ENCODE data around the gene SUGCT.

Gene SUGCT

DNA sequence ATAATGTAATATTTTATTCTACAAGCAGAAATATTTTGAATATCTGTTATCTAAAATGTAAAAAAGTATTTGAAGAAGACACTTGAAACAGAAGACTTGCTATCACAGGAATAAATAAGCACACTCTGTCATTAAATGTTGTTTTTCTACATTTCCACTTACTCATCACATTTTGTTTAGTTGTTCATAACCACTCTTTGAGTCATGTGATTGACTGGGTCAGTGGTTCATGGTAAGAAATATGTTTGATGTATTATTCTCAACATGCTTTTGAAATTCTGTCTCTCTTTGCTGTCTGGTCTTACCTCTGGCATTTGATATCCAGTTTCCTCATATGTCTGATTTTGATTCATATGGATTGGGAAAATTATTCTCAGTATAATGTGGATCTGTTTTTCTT lies 171.8 kb downstream of the SUGCT start:
- H3K4me3 ChIP-seq (ENCODE audit: low read depth, low read length): no peak overlapping the region
- H3K9me3 ChIP-seq (ENCODE audit: control insufficient read depth, insufficient read depth, low read depth, low read length): no peaks in the 10 kb centered on the region
- H3K36me3 ChIP-seq (ENCODE audit: control insufficient read depth in 2 of 2, insufficient read depth in 1 of 2, low read length in 2 of 2): no peaks in the 10 kb centered on the region
- H3K4me1 ChIP-seq (ENCODE audit: control insufficient read depth, insufficient read depth, low read length): peaks cover 5% of the 10 kb centered on the region; the same call in 1 of the 2 replicates
- TF ChIP-seq, protein P1, sequence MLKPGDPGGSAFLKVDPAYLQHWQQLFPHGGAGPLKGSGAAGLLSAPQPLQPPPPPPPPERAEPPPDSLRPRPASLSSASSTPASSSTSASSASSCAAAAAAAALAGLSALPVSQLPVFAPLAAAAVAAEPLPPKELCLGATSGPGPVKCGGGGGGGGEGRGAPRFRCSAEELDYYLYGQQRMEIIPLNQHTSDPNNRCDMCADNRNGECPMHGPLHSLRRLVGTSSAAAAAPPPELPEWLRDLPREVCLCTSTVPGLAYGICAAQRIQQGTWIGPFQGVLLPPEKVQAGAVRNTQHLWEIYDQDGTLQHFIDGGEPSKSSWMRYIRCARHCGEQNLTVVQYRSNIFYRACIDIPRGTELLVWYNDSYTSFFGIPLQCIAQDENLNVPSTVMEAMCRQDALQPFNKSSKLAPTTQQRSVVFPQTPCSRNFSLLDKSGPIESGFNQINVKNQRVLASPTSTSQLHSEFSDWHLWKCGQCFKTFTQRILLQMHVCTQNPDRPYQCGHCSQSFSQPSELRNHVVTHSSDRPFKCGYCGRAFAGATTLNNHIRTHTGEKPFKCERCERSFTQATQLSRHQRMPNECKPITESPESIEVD (tag by site-specific recombination; IDR thresholded peaks at IDR 0.05): 0 out of 2 replicates have a peak, but pooled peaks have one; percentile 16
- TF ChIP-seq ZNF510 (tag by site-specific recombination; IDR thresholded peaks at IDR 0.05; ENCODE audit: insufficient replicate concordance): no peak
- TF ChIP-seq ZNF624 (tag by site-specific recombination; IDR thresholded peaks at IDR 0.05): no peak
- TF ChIP-seq, protein P2, sequence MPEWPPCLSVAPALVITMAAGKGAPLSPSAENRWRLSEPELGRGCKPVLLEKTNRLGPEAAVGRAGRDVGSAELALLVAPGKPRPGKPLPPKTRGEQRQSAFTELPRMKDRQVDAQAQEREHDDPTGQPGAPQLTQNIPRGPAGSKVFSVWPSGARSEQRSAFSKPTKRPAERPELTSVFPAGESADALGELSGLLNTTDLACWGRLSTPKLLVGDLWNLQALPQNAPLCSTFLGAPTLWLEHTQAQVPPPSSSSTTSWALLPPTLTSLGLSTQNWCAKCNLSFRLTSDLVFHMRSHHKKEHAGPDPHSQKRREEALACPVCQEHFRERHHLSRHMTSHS (tag by site-specific recombination; IDR thresholded peaks at IDR 0.05): no peak
- no peak for TF ChIP-seq ZNF138 (tag by site-specific recombination; IDR thresholded peaks at IDR 0.05; ENCODE audit: borderline replicate concordance)
- no peak for TF ChIP-seq SCRT2 (tag by site-specific recombination; IDR thresholded peaks at IDR 0.05)
- CTCF ChIA-PET: interaction anchor here (1.0 kb wide), 1 partner anchor 74 kb away, joined by 4 read pairs; no protein-coding TSS in a partner anchor
- H3K27ac ChIP-seq (ENCODE audit: extremely low read depth, low read depth, low read length): no peak overlapping the region
- POLR2A ChIA-PET: no interaction called here

DNA sequence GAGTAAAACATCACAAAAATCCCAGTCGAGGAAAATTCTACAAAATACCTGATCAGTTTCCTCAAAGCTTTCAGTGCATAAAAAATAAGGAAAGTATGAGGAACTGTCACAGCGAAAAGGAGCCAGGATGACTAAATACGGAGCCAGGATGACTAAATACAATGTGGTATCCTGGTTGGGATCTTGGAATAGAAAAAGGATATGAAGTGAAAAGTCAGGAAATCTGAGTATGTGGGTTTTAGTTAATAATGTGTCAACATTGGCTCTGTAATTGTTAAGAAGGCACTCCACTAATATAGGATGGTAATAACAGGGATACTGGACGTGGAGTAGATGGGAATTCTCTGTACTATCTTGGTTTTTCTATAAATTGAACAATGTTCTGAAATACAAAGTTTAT lies 175.5 kb downstream of the SUGCT start:
- no peaks in the 10 kb centered on the region for H3K36me3 ChIP-seq (ENCODE audit: control insufficient read depth in 2 of 2, insufficient read depth in 1 of 2, low read length in 2 of 2)
- no peak overlapping the region for H3K4me3 ChIP-seq (ENCODE audit: low read depth, low read length)
- H3K9me3 ChIP-seq (ENCODE audit: control insufficient read depth, insufficient read depth, low read depth, low read length): no peaks in the 10 kb centered on the region
- H3K4me1 ChIP-seq (ENCODE audit: control insufficient read depth, insufficient read depth, low read length): peaks cover 5% of the 10 kb centered on the region; the same call in 1 of the 2 replicates
- CTCF ChIA-PET: no interaction called here
- POLR2A ChIA-PET: no interaction called here
- H3K27ac ChIP-seq (ENCODE audit: extremely low read depth, low read depth, low read length): no peak overlapping the region
- TF ChIP-seq, protein P3, sequence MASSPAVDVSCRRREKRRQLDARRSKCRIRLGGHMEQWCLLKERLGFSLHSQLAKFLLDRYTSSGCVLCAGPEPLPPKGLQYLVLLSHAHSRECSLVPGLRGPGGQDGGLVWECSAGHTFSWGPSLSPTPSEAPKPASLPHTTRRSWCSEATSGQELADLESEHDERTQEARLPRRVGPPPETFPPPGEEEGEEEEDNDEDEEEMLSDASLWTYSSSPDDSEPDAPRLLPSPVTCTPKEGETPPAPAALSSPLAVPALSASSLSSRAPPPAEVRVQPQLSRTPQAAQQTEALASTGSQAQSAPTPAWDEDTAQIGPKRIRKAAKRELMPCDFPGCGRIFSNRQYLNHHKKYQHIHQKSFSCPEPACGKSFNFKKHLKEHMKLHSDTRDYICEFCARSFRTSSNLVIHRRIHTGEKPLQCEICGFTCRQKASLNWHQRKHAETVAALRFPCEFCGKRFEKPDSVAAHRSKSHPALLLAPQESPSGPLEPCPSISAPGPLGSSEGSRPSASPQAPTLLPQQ (tag by site-specific recombination; IDR thresholded peaks at IDR 0.05): no peak
- TF ChIP-seq BCL11B (tag by site-specific recombination; IDR thresholded peaks at IDR 0.05; ENCODE audit: low read depth) (no peak), ZNF140 (tag by site-specific recombination; IDR thresholded peaks at IDR 0.05) (no peak), ZNF677 (tag by site-specific recombination; IDR thresholded peaks at IDR 0.05) (no peak), ZNF292 (tag by site-specific recombination; IDR thresholded peaks at IDR 0.05; ENCODE audit: borderline replicate concordance, low read depth) (no peak), SP7 (tag by site-specific recombination; IDR thresholded peaks at IDR 0.05) (no peak), ZNF2 (tag by site-specific recombination; IDR thresholded peaks at IDR 0.05) (no peak), ZNF626 (tag by site-specific recombination; IDR thresholded peaks at IDR 0.05) (no peak), OVOL3 (tag by site-specific recombination; IDR thresholded peaks at IDR 0.05) (no peak), ZNF302 (tag by site-specific recombination; IDR thresholded peaks at IDR 0.05; ENCODE audit: low read depth) (no peak), ZEB2 (tag by site-specific recombination; IDR thresholded peaks at IDR 0.05) (no peak)
- TF ChIP-seq, protein P4, sequence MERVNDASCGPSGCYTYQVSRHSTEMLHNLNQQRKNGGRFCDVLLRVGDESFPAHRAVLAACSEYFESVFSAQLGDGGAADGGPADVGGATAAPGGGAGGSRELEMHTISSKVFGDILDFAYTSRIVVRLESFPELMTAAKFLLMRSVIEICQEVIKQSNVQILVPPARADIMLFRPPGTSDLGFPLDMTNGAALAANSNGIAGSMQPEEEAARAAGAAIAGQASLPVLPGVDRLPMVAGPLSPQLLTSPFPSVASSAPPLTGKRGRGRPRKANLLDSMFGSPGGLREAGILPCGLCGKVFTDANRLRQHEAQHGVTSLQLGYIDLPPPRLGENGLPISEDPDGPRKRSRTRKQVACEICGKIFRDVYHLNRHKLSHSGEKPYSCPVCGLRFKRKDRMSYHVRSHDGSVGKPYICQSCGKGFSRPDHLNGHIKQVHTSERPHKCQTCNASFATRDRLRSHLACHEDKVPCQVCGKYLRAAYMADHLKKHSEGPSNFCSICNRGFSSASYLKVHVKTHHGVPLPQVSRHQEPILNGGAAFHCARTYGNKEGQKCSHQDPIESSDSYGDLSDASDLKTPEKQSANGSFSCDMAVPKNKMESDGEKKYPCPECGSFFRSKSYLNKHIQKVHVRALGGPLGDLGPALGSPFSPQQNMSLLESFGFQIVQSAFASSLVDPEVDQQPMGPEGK (tag by site-specific recombination; IDR thresholded peaks at IDR 0.05): no peak
- TF ChIP-seq, protein P5, sequence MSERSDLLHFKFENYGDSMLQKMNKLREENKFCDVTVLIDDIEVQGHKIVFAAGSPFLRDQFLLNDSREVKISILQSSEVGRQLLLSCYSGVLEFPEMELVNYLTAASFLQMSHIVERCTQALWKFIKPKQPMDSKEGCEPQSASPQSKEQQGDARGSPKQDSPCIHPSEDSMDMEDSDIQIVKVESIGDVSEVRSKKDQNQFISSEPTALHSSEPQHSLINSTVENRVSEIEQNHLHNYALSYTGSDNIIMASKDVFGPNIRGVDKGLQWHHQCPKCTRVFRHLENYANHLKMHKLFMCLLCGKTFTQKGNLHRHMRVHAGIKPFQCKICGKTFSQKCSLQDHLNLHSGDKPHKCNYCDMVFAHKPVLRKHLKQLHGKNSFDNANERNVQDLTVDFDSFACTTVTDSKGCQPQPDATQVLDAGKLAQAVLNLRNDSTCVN (tag by site-specific recombination; optimal IDR thresholded peaks at IDR 0.05): no peak
- TF ChIP-seq, protein P6, sequence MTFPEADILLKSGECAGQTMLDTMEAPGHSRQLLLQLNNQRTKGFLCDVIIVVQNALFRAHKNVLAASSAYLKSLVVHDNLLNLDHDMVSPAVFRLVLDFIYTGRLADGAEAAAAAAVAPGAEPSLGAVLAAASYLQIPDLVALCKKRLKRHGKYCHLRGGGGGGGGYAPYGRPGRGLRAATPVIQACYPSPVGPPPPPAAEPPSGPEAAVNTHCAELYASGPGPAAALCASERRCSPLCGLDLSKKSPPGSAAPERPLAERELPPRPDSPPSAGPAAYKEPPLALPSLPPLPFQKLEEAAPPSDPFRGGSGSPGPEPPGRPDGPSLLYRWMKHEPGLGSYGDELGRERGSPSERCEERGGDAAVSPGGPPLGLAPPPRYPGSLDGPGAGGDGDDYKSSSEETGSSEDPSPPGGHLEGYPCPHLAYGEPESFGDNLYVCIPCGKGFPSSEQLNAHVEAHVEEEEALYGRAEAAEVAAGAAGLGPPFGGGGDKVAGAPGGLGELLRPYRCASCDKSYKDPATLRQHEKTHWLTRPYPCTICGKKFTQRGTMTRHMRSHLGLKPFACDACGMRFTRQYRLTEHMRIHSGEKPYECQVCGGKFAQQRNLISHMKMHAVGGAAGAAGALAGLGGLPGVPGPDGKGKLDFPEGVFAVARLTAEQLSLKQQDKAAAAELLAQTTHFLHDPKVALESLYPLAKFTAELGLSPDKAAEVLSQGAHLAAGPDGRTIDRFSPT (tag by site-specific recombination; IDR thresholded peaks at IDR 0.05): no peak
- TF ChIP-seq, protein P7, sequence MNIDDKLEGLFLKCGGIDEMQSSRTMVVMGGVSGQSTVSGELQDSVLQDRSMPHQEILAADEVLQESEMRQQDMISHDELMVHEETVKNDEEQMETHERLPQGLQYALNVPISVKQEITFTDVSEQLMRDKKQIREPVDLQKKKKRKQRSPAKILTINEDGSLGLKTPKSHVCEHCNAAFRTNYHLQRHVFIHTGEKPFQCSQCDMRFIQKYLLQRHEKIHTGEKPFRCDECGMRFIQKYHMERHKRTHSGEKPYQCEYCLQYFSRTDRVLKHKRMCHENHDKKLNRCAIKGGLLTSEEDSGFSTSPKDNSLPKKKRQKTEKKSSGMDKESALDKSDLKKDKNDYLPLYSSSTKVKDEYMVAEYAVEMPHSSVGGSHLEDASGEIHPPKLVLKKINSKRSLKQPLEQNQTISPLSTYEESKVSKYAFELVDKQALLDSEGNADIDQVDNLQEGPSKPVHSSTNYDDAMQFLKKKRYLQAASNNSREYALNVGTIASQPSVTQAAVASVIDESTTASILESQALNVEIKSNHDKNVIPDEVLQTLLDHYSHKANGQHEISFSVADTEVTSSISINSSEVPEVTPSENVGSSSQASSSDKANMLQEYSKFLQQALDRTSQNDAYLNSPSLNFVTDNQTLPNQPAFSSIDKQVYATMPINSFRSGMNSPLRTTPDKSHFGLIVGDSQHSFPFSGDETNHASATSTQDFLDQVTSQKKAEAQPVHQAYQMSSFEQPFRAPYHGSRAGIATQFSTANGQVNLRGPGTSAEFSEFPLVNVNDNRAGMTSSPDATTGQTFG (tag by site-specific recombination; IDR thresholded peaks at IDR 0.05; ENCODE audit: borderline replicate concordance): no peak

All from HEK293 (cell line).